ENCODE data around the gene LYPD5. TPM values are rescaled to one million over a fixed set of nuclear protein-coding genes. Genes with fewer than 3 reads are reported as not detected.

The LYPD5 gene
- total RNA-seq, 2 experiments from 2014 or later, result 0.51 to 0.61 TPM

DNA sequence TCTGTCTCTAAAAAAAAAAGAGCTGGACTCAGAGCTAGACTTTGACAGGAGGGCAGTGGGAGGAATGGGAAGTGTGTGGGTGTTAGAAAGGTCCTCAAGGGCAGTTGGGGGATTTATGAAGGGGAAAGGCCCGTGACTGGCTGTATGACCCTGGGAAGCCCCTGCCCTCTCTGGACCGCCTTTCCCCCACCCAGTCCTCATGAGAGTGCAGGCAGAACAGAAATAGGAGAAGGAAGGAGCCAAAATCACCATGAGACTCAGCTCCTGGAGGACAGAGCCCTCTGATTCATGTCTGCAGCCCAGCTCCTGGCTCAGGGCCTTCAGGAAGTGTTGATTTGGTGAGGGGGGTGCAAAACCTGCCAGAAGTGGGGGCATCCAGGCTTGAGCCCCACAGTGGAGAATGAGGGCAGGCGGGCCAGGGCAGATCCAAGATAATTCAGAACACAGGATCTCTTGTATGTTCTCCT is 38.7 kb downstream of the LYPD5 start:
- Mint-ChIP-seq H3K27ac (peak overlapping the region; percentile 76), H3K4me1 (ENCODE audit: low read depth) (peaks cover 70% of the 10 kb centered on the region), H3K36me3 (ENCODE audit: low read depth) (peaks cover 38% of the 10 kb centered on the region), H3K4me3 (no peak overlapping the region), H3K27me3 (no peaks in the 10 kb centered on the region), H3K9me3 (no peaks in the 10 kb centered on the region)
- CTCF ChIA-PET, result interaction anchor here (0.6 to 3.7 kb wide), 6 partner anchors 9 to 95 kb away, joined by 3 to 22 read pairs (median 4); partner anchors contain the start of genes KCNN4 and PLAUR
- TF ChIP-seq, protein P1, sequence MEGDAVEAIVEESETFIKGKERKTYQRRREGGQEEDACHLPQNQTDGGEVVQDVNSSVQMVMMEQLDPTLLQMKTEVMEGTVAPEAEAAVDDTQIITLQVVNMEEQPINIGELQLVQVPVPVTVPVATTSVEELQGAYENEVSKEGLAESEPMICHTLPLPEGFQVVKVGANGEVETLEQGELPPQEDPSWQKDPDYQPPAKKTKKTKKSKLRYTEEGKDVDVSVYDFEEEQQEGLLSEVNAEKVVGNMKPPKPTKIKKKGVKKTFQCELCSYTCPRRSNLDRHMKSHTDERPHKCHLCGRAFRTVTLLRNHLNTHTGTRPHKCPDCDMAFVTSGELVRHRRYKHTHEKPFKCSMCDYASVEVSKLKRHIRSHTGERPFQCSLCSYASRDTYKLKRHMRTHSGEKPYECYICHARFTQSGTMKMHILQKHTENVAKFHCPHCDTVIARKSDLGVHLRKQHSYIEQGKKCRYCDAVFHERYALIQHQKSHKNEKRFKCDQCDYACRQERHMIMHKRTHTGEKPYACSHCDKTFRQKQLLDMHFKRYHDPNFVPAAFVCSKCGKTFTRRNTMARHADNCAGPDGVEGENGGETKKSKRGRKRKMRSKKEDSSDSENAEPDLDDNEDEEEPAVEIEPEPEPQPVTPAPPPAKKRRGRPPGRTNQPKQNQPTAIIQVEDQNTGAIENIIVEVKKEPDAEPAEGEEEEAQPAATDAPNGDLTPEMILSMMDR (IDR thresholded peaks at IDR 0.05), result no peak
- peak; percentile 49 for DNase-seq
- POLR2A ChIA-PET, result interaction anchor here (10.5 to 11.4 kb wide), 2 partner anchors 9 to 15 kb away, joined by 137 to 147 read pairs; partner anchors contain the start of genes KCNN4 and SMG9
- intact Hi-C loops (cut with micrococcal nuclease), result no loop called here
- no peak for ATAC-seq

- Mint-ChIP-seq H3K9me3 (no peaks in the 10 kb centered on the region), H3K27ac (peak overlapping the region; percentile 76), H3K27me3 (no peaks in the 10 kb centered on the region), H3K36me3 (ENCODE audit: low read depth) (peaks cover 36% of the 10 kb centered on the region), H3K4me3 (no peak overlapping the region), H3K4me1 (ENCODE audit: low read depth) (peaks cover 64% of the 10 kb centered on the region)
- ATAC-seq (no peak), DNase-seq (no peak)
- ChIA-PET POLR2A (interaction anchor here (0.7 to 11.4 kb wide), 3 partner anchors 9 to 46 kb away, joined by 3 to 147 read pairs (median 137); partner anchors contain the start of genes KCNN4 and SMG9), CTCF (interaction anchor here (1.8 to 3.7 kb wide), 3 partner anchors 16 to 94 kb away, joined by 5 to 22 read pairs (median 7); partner anchors contain the start of gene KCNN4)
- TF ChIP-seq, protein P1 (IDR thresholded peaks at IDR 0.05), result no peak
- intact Hi-C loops (cut with micrococcal nuclease), result no loop called here
Measured at GRCh38 chr19:43762814-43763213, 39.4 kb downstream of the LYPD5 start.

DNA sequence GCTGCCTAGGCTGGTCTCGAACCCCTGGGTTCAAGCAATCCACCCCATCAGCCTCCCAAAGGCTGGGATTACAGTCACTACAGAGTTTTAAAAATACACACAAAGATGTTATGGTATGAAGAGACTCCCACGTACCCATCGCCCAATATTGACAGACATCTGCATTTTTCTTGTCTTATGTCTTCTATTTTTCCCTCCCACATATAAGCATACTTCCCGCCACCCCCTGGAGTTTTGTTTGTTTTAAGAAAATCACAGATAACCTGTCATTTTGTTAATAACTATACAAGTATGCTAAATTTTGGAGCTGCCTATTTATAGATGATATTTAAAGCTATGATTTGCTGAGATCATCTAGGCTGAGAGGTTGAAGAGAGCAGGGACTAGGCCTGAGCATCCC is 41.3 kb downstream of the LYPD5 start:
- H3K36me3 Mint-ChIP-seq (ENCODE audit: low read depth), result peaks cover 36% of the 10 kb centered on the region
- POLR2A ChIA-PET, result interaction anchor here (10.5 kb wide), 1 partner anchor 18 kb away, joined by 137 read pairs; the partner anchor contains the start of gene KCNN4
- H3K4me1 Mint-ChIP-seq (ENCODE audit: low read depth), result peaks cover 61% of the 10 kb centered on the region
- no peak for ATAC-seq
- no peak overlapping the region for H3K4me3 Mint-ChIP-seq
- TF ChIP-seq, protein P1 (IDR thresholded peaks at IDR 0.05), result no peak
- no peaks in the 10 kb centered on the region for H3K27me3 Mint-ChIP-seq
- intact Hi-C loops (cut with micrococcal nuclease), result no loop called here
- H3K27ac Mint-ChIP-seq, result no peak overlapping the region
- no peak for DNase-seq
- CTCF ChIA-PET, result interaction anchor here (1.2 to 3.7 kb wide), 2 partner anchors 9 to 18 kb away, joined by 3 to 22 read pairs; partner anchors contain the start of gene KCNN4
- H3K9me3 Mint-ChIP-seq, result no peaks in the 10 kb centered on the region

- POLR2A ChIA-PET, result interaction anchor here (10.5 kb wide), 1 partner anchor 19 kb away, joined by 137 read pairs; the partner anchor contains the start of gene KCNN4
- CTCF ChIA-PET, result interaction anchor here (1.0 kb wide), 1 partner anchor 17 kb away, joined by 3 read pairs; no protein-coding TSS in a partner anchor
- TF ChIP-seq, protein P1 (IDR thresholded peaks at IDR 0.05), result no peak
- Mint-ChIP-seq H3K4me1 (ENCODE audit: low read depth) (peaks cover 48% of the 10 kb centered on the region), H3K9me3 (no peaks in the 10 kb centered on the region), H3K27me3 (no peaks in the 10 kb centered on the region), H3K27ac (no peak overlapping the region), H3K36me3 (ENCODE audit: low read depth) (peaks cover 36% of the 10 kb centered on the region), H3K4me3 (no peak overlapping the region)
- DNase-seq (no peak), ATAC-seq (no peak)
- intact Hi-C loops (cut with micrococcal nuclease), result no loop called here
Measured at GRCh38 chr19:43759515-43759914, 42.7 kb downstream of the LYPD5 start.

GRCh38 chr19:43755256-43755801 is 46.9 kb downstream of the LYPD5 start:
- TF ChIP-seq, protein P1 (IDR thresholded peaks at IDR 0.05), result no peak
- Mint-ChIP-seq H3K36me3 (ENCODE audit: low read depth) (peaks cover 50% of the 10 kb centered on the region), H3K9me3 (no peaks in the 10 kb centered on the region), H3K27me3 (no peaks in the 10 kb centered on the region), H3K4me3 (peak overlapping the region; percentile 90), H3K27ac (peak overlapping the region; percentile 98), H3K4me1 (ENCODE audit: low read depth) (peaks cover 51% of the 10 kb centered on the region)
- CTCF ChIA-PET, result interaction anchor here (0.7 to 7.9 kb wide), 7 partner anchors 10 to 87 kb away, joined by 3 to 71 read pairs (median 4); no protein-coding TSS in a partner anchor
- POLR2A ChIA-PET, result interaction anchor here (1.3 to 7.1 kb wide), 6 partner anchors 9 to 44 kb away, joined by 3 to 147 read pairs (median 29); partner anchors contain the start of gene KCNN4
- ATAC-seq (no peak), DNase-seq (peak; percentile 86)
- intact Hi-C loops (cut with micrococcal nuclease), result no loop called here

Measured in activated CD8-positive, alpha-beta T cell treated with anti-CD3 and anti-CD28 coated beads for 36 hours (primary cell).